Renal pelvis (tissue), 4 donors: ENCODE measurements around the gene KCNMA1. TPM values are rescaled to one million over a fixed set of nuclear protein-coding genes. Genes with fewer than 3 reads are reported as not detected.

Experiments used
- DNase-seq: peaks from one replicate; pipeline ENCODE4 v3.0.0-alpha.2; 2013
- polyA plus RNA-seq, 3 donors: library from polyadenylated mRNA; unstranded; fragments of 120-200 nt; gene quantifications; one replicate each; pipeline ENCODE4 v1.2.1, GENCODE V29; 2013; ENCODE audit not compliant: insufficient read length in 3 of 3

Gene KCNMA1
- polyA plus RNA-seq, 3 donors: 3.2 to 3.9 (median 3.4) TPM

GRCh38 chr10:77157248-77158019 is 480.2 kb downstream of the KCNMA1 start:
- no peak for DNase-seq

GRCh38 chr10:77156406-77156879 is 481.2 kb downstream of the KCNMA1 start:
- DNase-seq: no peak

- no peak for DNase-seq
These were observed 485.4 kb downstream of the KCNMA1 start for GRCh38 chr10:77152256-77152655.

GRCh38 chr10:77151408-77151807 is 486.2 kb downstream of the KCNMA1 start:
- DNase-seq: no peak

- no peak for DNase-seq
These were observed 487.9 kb downstream of the KCNMA1 start for GRCh38 chr10:77149706-77150105.

- DNase-seq: no peak
These were observed 488.6 kb downstream of the KCNMA1 start for GRCh38 chr10:77149001-77149400.

GRCh38 chr10:77147871-77148270 is 489.7 kb downstream of the KCNMA1 start:
- no peak for DNase-seq

- no peak for DNase-seq
These were observed 490.8 kb downstream of the KCNMA1 start for GRCh38 chr10:77146712-77147336.

GRCh38 chr10:77144656-77145055 is 493.0 kb downstream of the KCNMA1 start:
- no peak for DNase-seq

GRCh38 chr10:77139252-77140160 is 498.1 kb downstream of the KCNMA1 start:
- DNase-seq: peak; percentile 55

- no peak for DNase-seq
These were observed 499.1 kb downstream of the KCNMA1 start for GRCh38 chr10:77138541-77138940.

GRCh38 chr10:77135555-77135954 is 502.1 kb downstream of the KCNMA1 start:
- no peak for DNase-seq

- DNase-seq: no peak
These were observed 506.4 kb downstream of the KCNMA1 start for GRCh38 chr10:77131214-77131613.

GRCh38 chr10:77127243-77127642 is 510.4 kb downstream of the KCNMA1 start:
- no peak for DNase-seq

- no peak for DNase-seq
These were observed 512.4 kb downstream of the KCNMA1 start for GRCh38 chr10:77125231-77125630.

- DNase-seq: no peak
These were observed 514.3 kb downstream of the KCNMA1 start for GRCh38 chr10:77123330-77123729.

- no peak for DNase-seq
These were observed 515.8 kb downstream of the KCNMA1 start for GRCh38 chr10:77121829-77122228.

GRCh38 chr10:77120666-77121376 is 516.8 kb downstream of the KCNMA1 start:
- DNase-seq: no peak

GRCh38 chr10:77120012-77120411 is 517.6 kb downstream of the KCNMA1 start:
- peak; percentile 36 for DNase-seq

GRCh38 chr10:77118603-77119282 is 518.9 kb downstream of the KCNMA1 start:
- no peak for DNase-seq

GRCh38 chr10:77117501-77117900 is 520.1 kb downstream of the KCNMA1 start:
- no peak for DNase-seq
